GM18517 (cell line): ENCODE data around the gene ARHGAP6.
"Not testable (repeated sequence)": the region's sequence is repeated elsewhere in the genome, so short reads cannot be mapped to it uniquely, and the experiment has no call there.

Experiments used
- ATAC-seq: cut with Tn5 transposase; IDR thresholded peaks from one replicate; pipeline ENCODE4 v1.9.1; 2021; ENCODE audit warnings: mild to moderate bottlenecking, moderate library complexity; ENCODE audit not compliant: unreplicated experiment

ARHGAP6 gene

GRCh38 chrX:11579636-11580600 lies 85.8 kb downstream of the ARHGAP6 start:
- ATAC-seq = peak; percentile 56

- ATAC-seq = not testable (repeated sequence)
Observed at GRCh38 chrX:11578301-11578700, 87.4 kb downstream of the ARHGAP6 start.

GRCh38 chrX:11577603-11578002 lies 88.1 kb downstream of the ARHGAP6 start:
- peak; percentile 51 for ATAC-seq

GRCh38 chrX:11575332-11575731 lies 90.4 kb downstream of the ARHGAP6 start:
- no peak for ATAC-seq

- ATAC-seq = no peak
Observed at GRCh38 chrX:11567528-11568220, 98.0 kb downstream of the ARHGAP6 start.

- no peak for ATAC-seq
Observed at GRCh38 chrX:11566789-11567188, 98.9 kb downstream of the ARHGAP6 start.

GRCh38 chrX:11566173-11566572 lies 99.5 kb downstream of the ARHGAP6 start:
- no peak for ATAC-seq

- no peak for ATAC-seq
Observed at GRCh38 chrX:11564546-11564945, 101.2 kb downstream of the ARHGAP6 start.

GRCh38 chrX:11562570-11562969 lies 103.2 kb downstream of the ARHGAP6 start:
- ATAC-seq = no peak

GRCh38 chrX:11558972-11559371 lies 106.7 kb downstream of the ARHGAP6 start:
- no peak for ATAC-seq

GRCh38 chrX:11557120-11557519 lies 108.6 kb downstream of the ARHGAP6 start:
- ATAC-seq = no peak

- ATAC-seq = no peak
Observed at GRCh38 chrX:11555759-11556158, 110.0 kb downstream of the ARHGAP6 start.

- ATAC-seq = no peak
Observed at GRCh38 chrX:11553594-11553993, 112.1 kb downstream of the ARHGAP6 start.

GRCh38 chrX:11551151-11551550 lies 114.6 kb downstream of the ARHGAP6 start:
- no peak for ATAC-seq

- ATAC-seq = no peak
Observed at GRCh38 chrX:11546917-11547316, 118.8 kb downstream of the ARHGAP6 start.

GRCh38 chrX:11543249-11543648 lies 122.5 kb downstream of the ARHGAP6 start:
- no peak for ATAC-seq

GRCh38 chrX:11541510-11541909 lies 124.2 kb downstream of the ARHGAP6 start:
- no peak for ATAC-seq

GRCh38 chrX:11540532-11541377 lies 125.0 kb downstream of the ARHGAP6 start:
- peak; percentile 72 for ATAC-seq

GRCh38 chrX:11537141-11537540 lies 128.6 kb downstream of the ARHGAP6 start:
- no peak for ATAC-seq

GRCh38 chrX:11535156-11535919 lies 130.4 kb downstream of the ARHGAP6 start:
- ATAC-seq = no peak
